GM20000 (cell line): ENCODE data around the gene KDM5A.

ENCODE experiments used
- DNase-seq: peaks from one replicate; pipeline ENCODE4 v3.0.0; 2012; ENCODE audit warnings: low spot score
- CTCF ChIP-seq: IDR thresholded peaks from 2 replicates; pipeline ENCODE4 v1.5.1; 2012; ENCODE audit warnings: mild to moderate bottlenecking, control low read depth; ENCODE audit errors: extremely low read depth, missing control alignments

The KDM5A gene

GRCh38 chr12:275812-276211 lies 113.3 kb downstream of the KDM5A start:
- TF ChIP-seq CTCF: no peak
- DNase-seq: no peak

DNA sequence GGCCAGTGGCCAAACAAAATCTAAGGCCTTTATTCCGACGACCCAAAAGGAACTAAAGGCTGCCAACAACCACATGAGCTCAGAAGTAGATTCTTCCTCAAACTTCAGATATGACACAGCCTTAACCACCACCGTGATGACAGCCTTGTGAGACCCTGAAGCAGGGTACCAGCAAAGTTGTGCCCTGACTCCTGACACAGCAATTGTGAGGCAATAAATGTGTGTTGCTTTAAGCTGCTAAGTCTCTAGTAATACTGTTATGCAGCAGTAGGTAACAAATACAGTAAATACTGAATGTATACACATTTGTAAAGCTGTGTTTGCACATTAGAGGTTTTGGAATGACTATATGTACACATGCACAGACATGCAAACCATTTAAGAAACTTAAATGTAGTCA lies 115.7 kb downstream of the KDM5A start:
- no peak for TF ChIP-seq CTCF
- no peak for DNase-seq

- no peak for DNase-seq
- no peak for TF ChIP-seq CTCF
Measured at GRCh38 chr12:272942-273341, 116.2 kb downstream of the KDM5A start.

- DNase-seq: no peak
- TF ChIP-seq CTCF: no peak
Measured at GRCh38 chr12:271161-271560, 118.0 kb downstream of the KDM5A start.

DNA sequence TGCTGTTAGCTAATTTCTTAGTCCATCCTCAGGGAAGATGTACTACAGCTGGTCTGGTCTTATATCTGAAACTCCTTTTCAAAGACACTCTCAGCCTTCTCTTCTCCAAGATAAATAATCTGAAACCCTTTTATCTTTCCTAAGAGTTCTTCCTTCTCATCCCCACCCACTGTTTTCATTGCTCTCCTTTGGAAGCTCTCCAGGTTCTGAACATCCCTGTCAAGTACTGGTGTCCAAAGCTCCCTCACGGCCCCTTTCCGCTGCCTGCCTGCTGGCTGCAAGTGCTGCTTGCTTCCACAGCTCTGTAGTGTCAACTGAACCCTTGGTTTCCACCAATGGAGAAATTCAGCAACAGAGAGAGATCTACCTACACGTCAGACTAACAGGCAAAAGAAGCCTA lies 119.9 kb downstream of the KDM5A start:
- no peak for TF ChIP-seq CTCF
- no peak for DNase-seq

DNA sequence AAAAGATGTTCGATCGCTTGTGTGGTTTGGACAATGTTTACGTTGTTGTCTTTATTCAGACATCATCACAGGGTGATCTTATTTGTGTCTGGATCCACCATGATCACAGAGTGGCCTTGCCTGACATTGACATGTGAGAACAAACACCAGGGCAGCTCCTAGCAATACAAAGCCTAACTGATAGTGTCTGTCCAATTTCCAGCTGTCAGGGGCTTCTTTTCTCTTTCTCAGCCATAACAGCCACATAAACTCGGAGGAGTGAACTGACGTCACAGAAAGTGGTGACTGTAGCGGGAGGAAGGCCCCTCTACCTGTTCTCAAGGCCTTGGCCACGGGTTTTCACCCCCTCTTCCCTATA lies 120.7 kb downstream of the KDM5A start:
- no peak for TF ChIP-seq CTCF
- DNase-seq: no peak

DNA sequence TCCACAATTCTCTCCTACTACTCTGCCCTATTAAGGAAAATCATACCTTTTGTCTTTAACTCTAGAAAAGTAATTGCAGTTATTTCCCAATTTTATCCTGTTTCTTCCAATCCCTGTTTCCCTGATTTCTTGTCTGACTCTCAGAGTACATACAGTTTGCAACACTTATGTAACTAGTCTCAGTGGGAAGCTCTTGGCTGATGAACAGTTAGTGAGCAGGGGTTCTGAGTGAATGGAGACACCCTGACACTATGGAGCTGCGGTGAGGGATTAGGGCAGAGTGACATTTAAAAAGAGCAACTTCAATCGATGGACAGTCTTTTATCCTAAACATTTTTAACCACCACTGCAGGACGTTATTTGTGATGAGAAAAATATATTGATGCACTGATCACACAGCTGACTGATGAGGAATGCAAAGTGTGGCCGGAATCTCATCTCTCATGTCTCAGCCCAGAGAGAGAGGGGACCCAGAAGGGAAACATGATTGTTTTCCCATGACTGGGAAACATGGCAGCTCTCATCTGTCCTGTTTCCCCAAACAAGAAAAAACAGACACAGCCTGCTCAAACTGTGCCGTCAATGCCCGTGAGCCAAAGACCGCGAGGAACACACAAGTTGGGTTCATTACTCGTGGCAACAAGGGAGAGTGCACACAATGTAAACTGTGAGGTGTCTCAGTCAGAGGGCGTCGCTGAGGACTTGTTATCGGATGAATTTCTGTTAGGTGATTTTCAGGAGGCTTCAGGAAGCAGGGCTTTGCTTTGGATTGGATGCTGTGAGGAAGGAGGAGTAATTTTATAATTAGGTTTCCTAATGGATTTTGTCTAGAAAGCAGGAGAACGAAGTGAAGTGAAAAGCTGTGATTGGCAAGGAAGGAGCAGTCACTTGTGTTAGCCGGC lies 121.3 kb downstream of the KDM5A start:
- DNase-seq: no peak
- TF ChIP-seq CTCF: no peak
